SU-DHL-6 (cell line): ENCODE measurements around the gene EVI5.
A peak's percentile ranks its signal among the peaks of the same experiment; 100 is the strongest.

Source experiments
- CTCF ChIP-seq: fragments of 200-600 bp; sonication (generic); IDR thresholded peaks from one replicate; pipeline ENCODE4 v1.5.1; 2017; ENCODE audit warnings: antibody characterized with exemption, mild to moderate bottlenecking, low read length, moderate library complexity; ENCODE audit not compliant: insufficient read depth, poor library complexity, severe bottlenecking
- EZH2phosphoT487 ChIP-seq: fragments of 200-600 bp; sonication (generic), shearing (Covaris generic); conservative IDR thresholded peaks from 2 replicates; pipeline ENCODE4 v1.6.1; 2018; ENCODE audit warnings: mild to moderate bottlenecking, antibody characterized with exemption, low read length, moderate library complexity, mixed read lengths

GRCh38 chr1:92623187-92623778 is 161.6 kb downstream of the EVI5 start:
- peak; percentile 34 for TF ChIP-seq CTCF
- no peak for TF ChIP-seq EZH2phosphoT487
